ENCODE data around the gene FRMD4A. TPM values are rescaled to one million over a fixed set of nuclear protein-coding genes. Genes with fewer than 3 reads are reported as not detected.

Gene FRMD4A
- total RNA-seq, 1 donor from 2014 or later: 28.2 TPM

GRCh38 chr10:13634207-13634606 is 696.5 kb downstream of the FRMD4A start:
- Histone ChIP-seq H3K27me3 (ENCODE audit: control insufficient read depth, insufficient read depth, low read length) (no peaks in the 10 kb centered on the region), H3K4me3 (ENCODE audit: low read depth, low read length) (no peak overlapping the region), H3K36me3 (ENCODE audit: control insufficient read depth, insufficient read depth, low read length) (no peaks in the 10 kb centered on the region)
- no peak for DNase-seq (ENCODE audit: low read depth)
- no peak for TF ChIP-seq CTCF (IDR thresholded peaks at IDR 0.05; ENCODE audit: insufficient read depth, low read length, poor library complexity, severe bottlenecking)

GRCh38 chr10:13633689-13634088 is 697.0 kb downstream of the FRMD4A start:
- no peak for DNase-seq (ENCODE audit: low read depth)
- H3K36me3 ChIP-seq (ENCODE audit: control insufficient read depth, insufficient read depth, low read length): no peaks in the 10 kb centered on the region

GRCh38 chr10:13632884-13633440 is 697.8 kb downstream of the FRMD4A start:
- Histone ChIP-seq H3K27me3 (ENCODE audit: control insufficient read depth, insufficient read depth, low read length) (no peaks in the 10 kb centered on the region), H3K36me3 (ENCODE audit: control insufficient read depth, insufficient read depth, low read length) (no peaks in the 10 kb centered on the region), H3K4me3 (ENCODE audit: low read depth, low read length) (no peak overlapping the region)
- TF ChIP-seq CTCF (IDR thresholded peaks at IDR 0.05; ENCODE audit: insufficient read depth, low read length, poor library complexity, severe bottlenecking): no peak
- no peak for DNase-seq (ENCODE audit: low read depth)

More at GRCh38 chr10:13633689-13634088, 697.0 kb downstream of the FRMD4A start:
- no peak for TF ChIP-seq CTCF (IDR thresholded peaks at IDR 0.05; ENCODE audit: insufficient read depth, low read length, poor library complexity, severe bottlenecking)
- H3K27me3 ChIP-seq (ENCODE audit: control insufficient read depth, insufficient read depth, low read length): no peaks in the 10 kb centered on the region
- H3K4me3 ChIP-seq (ENCODE audit: low read depth, low read length): no peak overlapping the region

- Histone ChIP-seq H3K36me3 (ENCODE audit: control insufficient read depth, insufficient read depth, low read length) (no peaks in the 10 kb centered on the region), H3K27me3 (ENCODE audit: control insufficient read depth, insufficient read depth, low read length) (no peaks in the 10 kb centered on the region), H3K4me3 (ENCODE audit: low read depth, low read length) (no peak overlapping the region)
- no peak for TF ChIP-seq CTCF (IDR thresholded peaks at IDR 0.05; ENCODE audit: insufficient read depth, low read length, poor library complexity, severe bottlenecking)
- DNase-seq (ENCODE audit: low read depth): no peak
These were observed 698.3 kb downstream of the FRMD4A start for GRCh38 chr10:13632440-13632839.

GRCh38 chr10:13631594-13631993 is 699.1 kb downstream of the FRMD4A start:
- no peak for TF ChIP-seq CTCF (IDR thresholded peaks at IDR 0.05; ENCODE audit: insufficient read depth, low read length, poor library complexity, severe bottlenecking)
- no peak for DNase-seq (ENCODE audit: low read depth)
- H3K4me3 ChIP-seq (ENCODE audit: low read depth, low read length): no peak overlapping the region
- H3K27me3 ChIP-seq (ENCODE audit: control insufficient read depth, insufficient read depth, low read length): no peaks in the 10 kb centered on the region
- H3K36me3 ChIP-seq (ENCODE audit: control insufficient read depth, insufficient read depth, low read length): no peaks in the 10 kb centered on the region

- H3K27me3 ChIP-seq (ENCODE audit: control insufficient read depth, insufficient read depth, low read length): no peaks in the 10 kb centered on the region
- no peak overlapping the region for H3K4me3 ChIP-seq (ENCODE audit: low read depth, low read length)
- DNase-seq (ENCODE audit: low read depth): no peak
- no peak for TF ChIP-seq CTCF (IDR thresholded peaks at IDR 0.05; ENCODE audit: insufficient read depth, low read length, poor library complexity, severe bottlenecking)
- no peaks in the 10 kb centered on the region for H3K36me3 ChIP-seq (ENCODE audit: control insufficient read depth, insufficient read depth, low read length)
These were observed 700.5 kb downstream of the FRMD4A start for GRCh38 chr10:13630231-13630630.
